Measurements from ENCODE around the gene KRT17.
A peak's percentile ranks its signal among the peaks of the same experiment; 100 is the strongest.
"Not testable (repeated sequence)": the region's sequence is repeated elsewhere in the genome, so short reads cannot be mapped to it uniquely, and the experiment has no call there.

Gene KRT17

GRCh38 chr17:41593306-41593981 lies 30.9 kb downstream of the KRT17 start:
- no peak for DNase-seq (ENCODE audit: low spot score)

DNA sequence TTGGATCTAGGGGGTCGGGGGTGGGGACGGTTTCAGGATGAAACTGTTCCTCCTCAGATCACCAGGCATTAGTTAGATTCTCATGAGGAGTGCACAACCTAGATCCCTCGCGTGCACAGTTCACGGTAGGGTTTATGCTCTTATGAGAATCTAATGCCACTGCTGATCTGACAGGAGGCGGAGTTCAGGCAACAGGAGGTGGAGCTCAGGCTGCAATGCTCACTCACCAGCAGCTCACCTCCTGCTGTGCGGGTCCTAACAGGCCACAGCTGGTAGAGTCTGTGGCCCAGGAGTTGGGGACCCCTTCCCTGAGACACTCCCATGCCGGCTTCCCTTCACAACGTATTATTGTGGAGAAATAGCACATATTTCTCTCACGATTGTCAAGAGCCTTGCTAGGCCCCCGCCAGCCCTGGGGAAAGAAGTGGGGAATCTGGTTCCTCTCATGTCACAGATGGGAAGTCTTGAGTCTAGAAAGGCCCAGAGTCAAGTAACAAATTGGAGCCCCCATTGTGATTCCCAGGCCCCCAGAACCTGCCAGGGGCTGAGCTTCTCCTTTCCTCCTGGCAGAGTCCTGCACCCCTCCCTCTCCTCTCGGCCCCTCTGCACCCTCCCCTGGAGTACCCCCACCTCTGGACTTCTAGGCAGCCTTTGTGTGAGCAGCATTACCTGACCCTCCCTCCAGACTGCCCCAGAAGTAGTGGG lies 31.6 kb downstream of the KRT17 start:
- no peak for DNase-seq (ENCODE audit: low spot score)

- no peak for DNase-seq (ENCODE audit: low spot score)
Measured at GRCh38 chr17:41589301-41589700, 35.1 kb downstream of the KRT17 start.

DNA sequence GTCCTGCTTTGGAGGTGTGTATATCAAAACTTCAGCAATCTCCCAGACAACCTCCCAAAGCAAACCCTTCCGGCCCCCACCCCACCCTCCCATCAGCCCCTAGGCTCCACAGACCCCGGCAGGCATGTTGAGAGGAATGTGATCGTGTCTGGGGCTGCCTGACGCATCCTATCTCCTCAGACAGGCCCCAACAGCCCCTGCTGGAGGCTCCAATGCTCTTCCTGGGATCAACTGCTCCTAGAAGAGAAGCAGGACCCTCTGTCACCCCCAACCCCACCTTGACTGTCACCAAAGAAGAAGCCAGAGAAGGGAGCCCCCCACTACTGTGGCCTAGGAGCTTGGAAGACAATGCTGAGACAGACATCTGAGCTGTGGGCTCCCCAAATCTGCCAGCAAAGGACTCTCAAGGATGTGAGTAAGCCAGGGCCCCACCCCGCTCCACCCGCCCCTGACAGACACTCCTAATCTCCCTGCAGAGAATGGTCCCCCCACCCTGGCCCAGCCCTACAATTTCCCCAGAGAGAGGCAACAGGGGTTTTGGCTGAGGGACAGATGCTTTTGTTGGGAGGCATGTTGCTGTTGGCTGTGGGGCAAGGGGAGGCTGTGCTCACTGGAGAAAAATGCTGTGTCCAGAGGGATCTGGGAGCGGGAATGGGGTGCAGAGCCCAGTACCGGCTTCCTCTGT lies 36.1 kb downstream of the KRT17 start:
- DNase-seq (ENCODE audit: low spot score), result no peak

GRCh38 chr17:41586863-41587495 lies 37.4 kb downstream of the KRT17 start, which contains the start of gene KRT14:
Gene KRT14 (minus strand): TSS chr17:41586895. CDS start chr17:41586834, 61 bp downstream.
- no peak for DNase-seq (ENCODE audit: low spot score)

- no peak for DNase-seq (ENCODE audit: low spot score)
Measured at GRCh38 chr17:41585301-41586056, 38.9 kb downstream of the KRT17 start.

DNA sequence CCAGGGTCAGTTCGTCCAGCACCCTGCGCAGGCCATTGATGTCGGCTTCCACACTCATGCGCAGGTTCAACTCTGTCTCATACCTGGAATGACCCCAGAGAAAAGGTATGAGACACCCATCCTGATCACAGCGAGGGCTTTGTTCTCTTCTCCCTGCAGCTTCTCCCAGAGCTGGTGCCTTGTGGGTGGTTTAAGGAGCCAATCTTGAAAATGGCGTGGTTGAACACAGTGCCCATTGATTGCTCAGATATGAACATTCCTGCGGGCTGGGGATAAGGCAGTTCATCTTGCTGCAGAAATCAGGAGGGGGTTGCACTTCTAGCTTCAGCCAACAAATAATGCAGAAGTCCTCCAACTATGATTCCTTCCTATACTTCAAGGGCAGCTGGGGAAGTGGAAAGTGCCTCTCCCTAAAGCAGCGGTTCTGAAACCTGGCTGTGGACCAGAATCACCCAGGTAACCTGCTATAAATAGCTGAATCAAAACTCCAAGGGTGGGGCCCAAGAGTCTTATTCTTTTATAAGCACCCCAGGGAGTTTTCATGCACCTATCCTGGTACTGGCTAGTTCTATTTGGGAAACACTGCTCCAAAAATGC lies 39.9 kb downstream of the KRT17 start:
- not testable (repeated sequence) for DNase-seq (ENCODE audit: low spot score)

GRCh38 chr17:41583137-41584127 lies 40.9 kb downstream of the KRT17 start:
- DNase-seq (ENCODE audit: low spot score), result no peak

- DNase-seq (ENCODE audit: low spot score), result not testable (repeated sequence)
Measured at GRCh38 chr17:41582061-41582968, 42.1 kb downstream of the KRT17 start.

DNA sequence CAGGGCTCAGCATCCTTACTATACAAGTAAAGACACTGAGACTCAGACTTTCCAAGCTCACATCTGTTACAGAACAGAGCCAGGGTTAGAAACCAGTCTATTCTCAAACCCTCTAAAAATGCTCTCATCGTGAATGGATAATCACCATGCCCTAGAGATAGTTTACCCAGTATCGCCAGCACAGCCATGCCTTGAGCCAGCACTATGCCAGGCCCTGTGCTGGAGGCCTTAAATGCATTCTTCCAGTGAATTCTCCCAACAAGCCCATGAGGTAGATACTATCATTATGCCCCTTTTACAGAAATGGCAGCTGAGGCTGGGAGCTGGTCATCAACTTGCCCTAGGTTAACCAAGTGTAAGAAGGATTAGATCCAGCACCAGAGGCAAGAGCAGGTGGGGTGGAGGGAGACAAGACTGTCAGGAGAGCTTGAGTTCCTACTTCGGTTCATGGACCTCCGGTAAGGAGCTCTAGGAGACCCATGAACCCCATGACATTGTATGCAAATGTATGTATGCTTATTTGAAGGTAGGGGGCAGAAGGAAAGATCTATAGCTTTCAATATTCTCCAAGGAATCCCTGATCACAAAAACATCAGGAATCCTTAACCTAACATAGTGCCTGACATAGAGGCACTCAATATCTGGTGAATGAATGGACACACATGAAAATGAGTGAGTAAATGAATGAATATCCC lies 42.9 kb downstream of the KRT17 start:
- DNase-seq (ENCODE audit: low spot score), result no peak

DNA sequence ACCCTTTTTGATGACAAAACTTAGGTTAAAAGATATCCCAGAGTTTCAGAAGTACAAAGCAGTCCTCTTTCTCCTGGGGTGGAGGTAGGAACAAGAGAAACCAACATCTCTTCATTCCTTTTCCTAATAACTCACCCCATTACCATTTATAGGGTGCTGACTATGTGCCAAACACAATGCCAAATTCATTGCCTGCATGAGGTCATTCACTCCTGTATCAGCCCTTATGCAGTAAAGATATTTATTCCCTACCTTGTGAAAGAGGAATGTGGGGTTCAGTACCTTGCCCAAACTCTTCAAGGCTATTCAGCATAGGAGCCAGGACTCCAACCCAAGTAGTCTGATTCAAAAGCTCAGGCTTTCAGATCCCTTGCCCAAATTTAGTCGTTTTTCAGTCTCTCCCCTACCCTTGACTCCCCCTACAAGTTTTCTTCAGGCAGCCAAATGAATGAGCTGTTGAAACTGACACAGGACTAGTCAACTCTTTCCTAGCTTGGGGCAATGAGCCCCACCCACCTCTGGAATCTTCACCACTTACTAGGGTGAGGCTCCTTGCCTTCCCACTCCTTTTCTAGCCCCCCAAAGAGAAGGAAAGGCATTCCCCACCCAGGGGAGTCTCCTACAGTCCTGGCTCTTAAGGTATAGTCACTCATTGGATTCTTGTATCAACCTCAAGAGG lies 43.5 kb downstream of the KRT17 start:
- no peak for DNase-seq (ENCODE audit: low spot score)

DNA sequence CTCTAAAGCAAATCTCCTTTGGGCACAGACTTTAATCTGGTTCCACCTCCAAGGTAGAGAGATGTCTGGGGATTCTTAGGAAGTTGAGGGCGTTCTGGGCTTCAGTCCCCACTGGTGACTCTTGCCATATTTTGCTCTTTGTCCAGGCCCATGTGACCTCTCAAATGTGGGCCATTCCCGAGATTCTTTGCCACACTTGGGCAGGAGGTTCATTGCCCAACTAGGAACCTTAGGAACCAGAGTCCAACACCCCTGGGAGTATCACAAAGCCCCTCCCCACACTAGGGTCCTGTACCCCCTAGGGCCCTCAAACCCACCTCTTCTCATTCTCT lies 44.2 kb downstream of the KRT17 start:
- DNase-seq (ENCODE audit: low spot score), result no peak

DNA sequence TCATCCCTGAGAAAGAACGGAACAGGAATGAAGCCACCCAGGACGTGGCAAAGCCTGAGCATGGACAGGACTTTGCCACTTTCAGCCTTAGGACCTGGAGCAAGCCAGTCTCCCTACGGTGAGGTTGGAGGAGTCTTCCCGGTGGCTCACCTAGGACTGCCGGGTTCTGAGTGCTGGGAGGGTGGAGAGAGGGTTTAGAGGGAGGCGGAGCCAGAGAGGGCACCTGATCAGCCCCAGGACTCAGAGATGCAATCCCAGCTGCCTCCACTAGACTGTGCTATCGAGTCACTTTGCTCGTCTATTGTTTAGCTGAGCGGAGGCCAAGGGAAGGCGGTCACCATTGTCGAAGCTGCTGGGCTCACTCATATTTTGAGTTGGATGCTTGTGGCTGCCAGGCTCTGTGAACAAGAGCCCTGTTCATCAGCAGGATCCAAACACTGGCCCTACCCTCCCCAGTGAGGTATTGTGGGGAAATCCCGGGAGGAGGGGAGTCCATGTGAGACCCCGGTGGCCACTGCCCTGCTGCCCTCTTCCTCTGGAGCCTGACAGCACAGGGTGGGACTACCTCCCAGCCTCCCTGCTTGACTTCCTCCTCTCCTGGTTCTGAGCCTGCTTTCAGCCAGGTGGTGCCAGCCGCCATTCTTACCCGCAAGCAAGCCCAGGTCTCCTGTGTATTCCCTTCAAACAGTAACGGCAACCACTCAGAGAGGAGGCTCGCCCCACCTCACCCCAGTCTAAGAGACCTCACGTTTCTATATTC lies 44.7 kb downstream of the KRT17 start:
- DNase-seq (ENCODE audit: low spot score), result peak; percentile 78

GRCh38 chr17:41578971-41579370 lies 45.4 kb downstream of the KRT17 start:
- DNase-seq (ENCODE audit: low spot score), result no peak

DNA sequence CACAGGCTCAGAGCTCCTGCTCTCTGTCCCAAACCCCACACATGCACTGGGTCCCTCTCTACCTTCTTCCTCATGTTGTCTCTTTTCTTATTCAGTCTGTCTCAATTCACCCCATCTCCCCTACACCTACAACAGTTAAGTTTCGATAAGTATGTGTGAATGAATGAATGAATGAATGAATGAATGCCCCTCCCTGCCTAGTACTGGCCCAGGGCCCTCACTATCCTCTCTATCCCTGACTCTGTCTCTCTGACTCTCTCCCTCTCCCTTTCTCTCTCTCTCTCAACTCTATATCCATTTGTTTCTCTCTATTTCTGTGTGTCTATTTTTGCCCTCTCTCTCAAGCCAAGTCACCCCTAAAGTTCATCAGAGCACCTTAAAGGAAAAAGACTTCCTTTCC lies 45.8 kb downstream of the KRT17 start:
- no peak for DNase-seq (ENCODE audit: low spot score)

GRCh38 chr17:41576740-41577139 lies 47.6 kb downstream of the KRT17 start:
- not testable (repeated sequence) for DNase-seq (ENCODE audit: low spot score)

GRCh38 chr17:41575336-41575735 lies 49.0 kb downstream of the KRT17 start:
- DNase-seq (ENCODE audit: low spot score), result no peak

Data from hepatic stellate cell (primary cell).